Adrenal gland (tissue), 12 donors: ENCODE measurements around the gene ZNF236. TPM values are rescaled to one million over a fixed set of nuclear protein-coding genes. Genes with fewer than 3 reads are reported as not detected.

ENCODE experiments used
- DNase-seq, 7 donors: peaks; one replicate each; pipeline ENCODE4 v3.0.0-alpha.2; 2019 to 2020
- H3K27ac ChIP-seq, 5 donors: fragments of 200-600 bp; sonication (generic) in 4 of 5; 1 replicate in 3 of 5; 2 replicates in 2 of 5; pipeline versions ENCODE4 v1.5.1 to v1.8.0; 2016 to 2020; ENCODE audit warnings: mild to moderate bottlenecking in 1 of 5
- H3K27me3 ChIP-seq: fragments of 200-600 bp; 2 replicates; pipeline ENCODE4 v1.8.0; 2021
- H3K36me3 ChIP-seq, 2 donors: fragments of 200-600 bp; replicated peaks in 1 of 2; 1 replicate in 1 of 2; 2 replicates in 1 of 2; pipeline versions ENCODE4 v1.5.1 to v1.8.0; 2018 to 2022
- H3K4me1 ChIP-seq, 2 donors: fragments of 200-600 bp; replicated peaks in 1 of 2; 1 replicate in 1 of 2; 2 replicates in 1 of 2; pipeline versions ENCODE4 v1.5.1 to v1.8.0; 2018 to 2021
- H3K4me3 ChIP-seq, 4 donors: fragments of 200-600 bp; sonication (generic) in 3 of 4; one replicate each; pipeline ENCODE4 v1.5.1; 2016 to 2018
- H3K9me3 ChIP-seq, 3 donors: fragments of 200-600 bp; sonication (generic) in 1 of 3; replicated peaks in 1 of 3; 1 replicate in 2 of 3; 2 replicates in 1 of 3; pipeline versions ENCODE4 v1.5.1 to v1.8.0; 2016 to 2021
- POLR2A ChIP-seq, 2 donors: fragments of 450-650 bp; IDR thresholded peaks; one replicate each; pipeline ENCODE4 v1.6.1; 2017; ENCODE audit warnings: antibody characterized with exemption in 2 of 2, mild to moderate bottlenecking in 2 of 2, moderate library complexity in 1 of 2
- WGBS, 4 donors: extraction: QIAGEN DNeasy Blood & Tissue Kit in 2 of 4; methylation state at CpG; one replicate each; pipeline versions ENCODE4 v1.1.5 to v1.1.7; 2013 to 2017; 5-methylcytosine and 5-hydroxymethylcytosine counted together
- intact Hi-C, 2 donors: fragments of 100-400 bp; cut with DNase I; formaldehyde crosslinking; loops; one replicate each; pipeline versions ENCODE4 v1.14.1 to v1.15.0; 2022 to 2023
- polyA plus RNA-seq, 3 donors: library from polyadenylated mRNA; stranded (reverse); fragments of 200-250 nt in 2 of 3; fragments of 350-450 nt in 1 of 3; fragmentation: Illumina TruSeq in 1 of 3; extraction: RNeasy Lipid Tissue Mini Kit (QIAGEN cat#74804) in 1 of 3; gene quantifications; one replicate each; pipeline ENCODE4 v1.2.3, GENCODE V29; 2013 to 2014
- total RNA-seq, 9 donors: library from RNA; depleted of rRNA in 4 of 9; stranded (reverse); fragments of >200 nt in 4 of 9; fragments of 120-200 nt in 1 of 9; fragmentation: NEBNext Ultra II Directional in 1 of 9; extraction: Animal tissue kit (Norgen Biotek cat#: 25700) in 1 of 9; gene quantifications; one replicate each; pipeline versions ENCODE4 v1.1.0 to v1.2.4, GENCODE V29; 2013 to 2023
- TF ChIP-seq, protein P1 (sequence below), 6 experiments: fragments of 450-650 bp in 4 of 6; fragments of 200-600 bp in 2 of 6; sonication (generic) in 1 of 6; IDR thresholded peaks; 1 replicate in 5 of 6; 2 replicates in 1 of 6; pipeline versions ENCODE4 v1.5.1 to v1.8.0; 2016 to 2021; ENCODE audit warnings: antibody characterized with exemption in 6 of 6, mild to moderate bottlenecking in 2 of 6, moderate library complexity in 1 of 6
- donor health status: healthy with polysubstance abuse.
- donor health status: Bipolar disorder and iron deficiency.
- donor health status: DM: yes; HTN: yes; CAD: no.
- donor health status: DM: no; HTN: no; CAD: no.
- donor health status: DM: no; HTN: no; CAD: no.
- donor health status: DM: yes; HTN: yes; CAD: no.

ZNF236 gene
- total and polyA plus RNA-seq, 12 donors: 2.7 to 35.2 (median 8.1) TPM

DNA sequence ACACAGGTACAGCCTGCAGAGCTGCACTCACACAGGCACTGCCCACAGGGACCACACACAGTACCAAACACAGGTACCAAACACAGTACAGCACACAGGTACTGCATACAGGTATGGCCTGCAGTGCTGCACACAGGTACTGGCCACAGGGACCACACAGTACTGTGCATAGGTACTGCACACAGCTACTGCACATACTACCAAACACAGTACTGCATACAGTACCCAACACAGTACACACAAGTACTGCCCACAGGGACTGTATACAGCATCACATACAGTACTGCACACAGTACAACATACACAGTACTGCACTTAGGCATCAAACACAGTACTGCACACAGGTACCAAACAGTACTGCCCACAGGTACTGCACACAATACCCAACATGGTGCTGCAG is 74.3 kb downstream of the ZNF236 start:
- Histone ChIP-seq H3K4me3 (no peak overlapping the region), H3K4me1 (no peaks in the 10 kb centered on the region), H3K27ac (no peak overlapping the region), H3K9me3 (no peaks in the 10 kb centered on the region), H3K27me3 (no peaks in the 10 kb centered on the region), H3K36me3 (peaks cover 0 to 44% of the 10 kb centered on the region in 2 donors)
- DNase-seq: no peak
- intact Hi-C loops: no loop called here
- TF ChIP-seq POLR2A (IDR thresholded peaks at IDR 0.05): no peak
- TF ChIP-seq, protein P1, sequence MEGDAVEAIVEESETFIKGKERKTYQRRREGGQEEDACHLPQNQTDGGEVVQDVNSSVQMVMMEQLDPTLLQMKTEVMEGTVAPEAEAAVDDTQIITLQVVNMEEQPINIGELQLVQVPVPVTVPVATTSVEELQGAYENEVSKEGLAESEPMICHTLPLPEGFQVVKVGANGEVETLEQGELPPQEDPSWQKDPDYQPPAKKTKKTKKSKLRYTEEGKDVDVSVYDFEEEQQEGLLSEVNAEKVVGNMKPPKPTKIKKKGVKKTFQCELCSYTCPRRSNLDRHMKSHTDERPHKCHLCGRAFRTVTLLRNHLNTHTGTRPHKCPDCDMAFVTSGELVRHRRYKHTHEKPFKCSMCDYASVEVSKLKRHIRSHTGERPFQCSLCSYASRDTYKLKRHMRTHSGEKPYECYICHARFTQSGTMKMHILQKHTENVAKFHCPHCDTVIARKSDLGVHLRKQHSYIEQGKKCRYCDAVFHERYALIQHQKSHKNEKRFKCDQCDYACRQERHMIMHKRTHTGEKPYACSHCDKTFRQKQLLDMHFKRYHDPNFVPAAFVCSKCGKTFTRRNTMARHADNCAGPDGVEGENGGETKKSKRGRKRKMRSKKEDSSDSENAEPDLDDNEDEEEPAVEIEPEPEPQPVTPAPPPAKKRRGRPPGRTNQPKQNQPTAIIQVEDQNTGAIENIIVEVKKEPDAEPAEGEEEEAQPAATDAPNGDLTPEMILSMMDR (IDR thresholded peaks at IDR 0.05): no peak

DNA sequence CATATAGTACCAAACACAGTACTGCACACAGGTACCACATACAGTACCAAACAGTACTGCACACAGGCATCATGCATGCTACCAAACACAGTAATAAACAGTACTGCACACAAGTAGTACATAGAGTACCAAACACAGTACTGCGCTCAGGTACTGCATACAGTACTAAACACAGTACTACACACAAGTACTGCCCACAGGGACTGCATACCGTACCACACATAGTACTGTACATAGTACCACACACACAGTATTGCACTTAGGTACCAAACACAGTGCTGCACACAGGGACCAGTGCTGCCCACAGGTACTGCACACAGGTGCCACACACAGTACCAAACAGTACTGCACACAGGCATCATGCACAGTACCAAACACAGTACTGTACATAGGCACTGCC is 74.9 kb downstream of the ZNF236 start:
- no peak overlapping the region for H3K27ac ChIP-seq
- no peaks in the 10 kb centered on the region for H3K4me1 ChIP-seq
- H3K4me3 ChIP-seq: no peak overlapping the region
- no peaks in the 10 kb centered on the region for H3K27me3 ChIP-seq
- intact Hi-C loops: no loop called here
- WGBS, 4 donors: 92 to 100% (median 100%) methylated on average over 2 of the region's 2 CpGs
- TF ChIP-seq, protein P1 (IDR thresholded peaks at IDR 0.05): no peak
- TF ChIP-seq POLR2A (IDR thresholded peaks at IDR 0.05): no peak
- H3K9me3 ChIP-seq: no peaks in the 10 kb centered on the region
- peaks cover 0 to 44% of the 10 kb centered on the region in 2 donors for H3K36me3 ChIP-seq
- DNase-seq: no peak

DNA sequence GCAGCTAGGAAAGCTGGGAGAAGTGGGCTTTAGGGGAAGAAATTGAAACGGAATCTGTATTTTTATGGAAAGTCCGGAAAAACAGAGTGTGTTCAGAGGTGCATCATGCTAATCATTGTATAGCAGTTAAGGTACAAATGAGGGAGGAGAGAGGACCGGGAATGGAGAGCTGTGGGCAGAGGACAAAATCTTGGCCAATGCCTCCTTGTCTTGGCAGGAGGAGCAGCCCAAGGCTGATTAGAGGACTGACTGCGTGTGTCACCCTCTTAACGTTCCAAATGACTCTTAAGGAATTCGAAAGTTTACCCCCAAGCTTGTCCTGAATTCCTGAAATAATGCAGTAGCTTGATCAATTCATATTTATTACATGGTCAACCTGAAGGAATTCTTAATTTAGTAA is 81.0 kb downstream of the ZNF236 start:
- Histone ChIP-seq H3K4me1 (no peaks in the 10 kb centered on the region), H3K9me3 (no peaks in the 10 kb centered on the region), H3K27ac (no peak overlapping the region), H3K36me3 (peaks cover 0 to 16% of the 10 kb centered on the region in 2 donors), H3K4me3 (no peak overlapping the region), H3K27me3 (no peaks in the 10 kb centered on the region)
- no peak for DNase-seq
- intact Hi-C loops: no loop called here
- 83 to 93% (median 85%) methylated on average over 6 of the region's 6 CpGs for WGBS, 4 donors
- TF ChIP-seq POLR2A (IDR thresholded peaks at IDR 0.05): no peak
- TF ChIP-seq, protein P1 (IDR thresholded peaks at IDR 0.05): no peak

DNA sequence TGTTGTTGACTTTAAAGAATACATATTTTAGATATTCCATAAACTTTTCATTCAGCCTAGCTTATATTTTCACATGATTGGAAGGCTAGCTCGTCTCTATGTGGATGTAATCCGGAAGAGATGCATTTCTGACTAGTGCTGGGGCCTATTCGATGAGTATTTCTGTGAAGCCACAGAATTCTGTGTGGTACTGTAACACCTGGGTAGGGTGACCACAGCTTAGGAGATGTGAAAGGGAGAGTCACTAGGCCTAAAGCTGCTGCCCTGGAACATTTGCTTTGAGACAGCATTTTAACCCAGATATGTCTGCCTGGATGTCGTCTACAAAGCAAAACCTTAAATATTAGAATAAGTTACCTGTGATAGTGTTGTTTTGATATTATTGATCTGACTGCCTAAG is 83.5 kb downstream of the ZNF236 start:
- Histone ChIP-seq H3K27me3 (no peaks in the 10 kb centered on the region), H3K4me3 (no peak overlapping the region), H3K9me3 (no peaks in the 10 kb centered on the region), H3K27ac (no peak overlapping the region), H3K4me1 (no peaks in the 10 kb centered on the region), H3K36me3 (peaks cover 0 to 23% of the 10 kb centered on the region in 2 donors)
- WGBS, 4 donors: 93 to 97% (median 95%) methylated on average over 4 of the region's 4 CpGs
- TF ChIP-seq, protein P1 (IDR thresholded peaks at IDR 0.05): no peak
- TF ChIP-seq POLR2A (IDR thresholded peaks at IDR 0.05): no peak
- intact Hi-C loops: no loop called here
- DNase-seq: no peak
